HepG2 (cell line): ENCODE data around the gene PRKG1. TPM values are rescaled to one million over a fixed set of nuclear protein-coding genes. Genes with fewer than 3 reads are reported as not detected.

ENCODE experiments used
- ATAC-seq: fragments of 200-7000 bp; cut with Tn5 transposase; 3 replicates; pipeline ENCODE4 v1.9.1; 2020; ENCODE audit warnings: mild to moderate bottlenecking, moderate library complexity
- BruUV-seq: library from RNA; stranded (reverse); fragments of 400-500 nt; replicated peaks from 2 replicates; lab custom pipeline; 2021; lab: Mats Ljungman, UMichigan
- CTCF ChIA-PET: fragments of 300-600 bp; formaldehyde crosslinking; extraction: SDS; loops from one replicate; lab custom pipeline; 2021; ENCODE audit warnings: low total read pairs, inconsistent platforms, low intra/inter-chr PET ratio; lab: Yijun Ruan, JAX
- POLR2A ChIA-PET: fragments of 350-600 bp; sonication (Branson Sonifier 250); formaldehyde crosslinking; loops from one replicate; lab custom pipeline; 2020; ENCODE audit warnings: antibody characterized with exemption, inconsistent platforms; lab: Yijun Ruan, JAX
- DNase-seq: peaks from one replicate; pipeline ENCODE4 v3.0.0-alpha.2; 2015; ENCODE audit warnings: low spot score
- FAIRE-seq: peaks from 3 replicates; lab custom pipeline; 2011; peaks lifted over from hg19 to GRCh38; lab: Jason Lieb, UNC
- H2AFZ ChIP-seq: one replicate; pipeline ENCODE4 v1.6.1; 2011; ENCODE audit warnings: low read length, inconsistent platforms
- H3K27ac ChIP-seq: fragments of 300-600 bp; 3 replicates; pipeline ENCODE4 v1.8.0; 2011; ENCODE audit warnings: mixed run types, mild to moderate bottlenecking, mixed read lengths, low read length, inconsistent platforms; ENCODE audit not compliant: insufficient read depth; ENCODE audit errors: extremely low read length
- H3K27me3 ChIP-seq, 2 experiments: fragments of 200-600 bp in 1 of 2; 2 replicates in 1 of 2; 3 replicates in 1 of 2; pipeline versions ENCODE4 v1.6.0 to v1.8.0; 2011; ENCODE audit warnings: low read length in 2 of 2, mild to moderate bottlenecking in 2 of 2, moderate library complexity in 2 of 2, inconsistent platforms in 1 of 2; ENCODE audit not compliant: insufficient read depth in 2 of 2, control insufficient read depth in 1 of 2
- H3K36me3 ChIP-seq, 2 experiments: fragments of 200-600 bp in 1 of 2; replicated peaks in 1 of 2; 2 replicates in 1 of 2; 3 replicates in 1 of 2; pipeline versions ENCODE4 v1.5.1 to v1.8.0; 2011; ENCODE audit warnings: low read length in 2 of 2, inconsistent platforms in 1 of 2; ENCODE audit not compliant: insufficient read depth in 2 of 2, control insufficient read depth in 1 of 2
- H3K4me1 ChIP-seq: 2 replicates; pipeline ENCODE4 v1.5.1; 2012; ENCODE audit warnings: low read length, inconsistent platforms; ENCODE audit not compliant: insufficient read depth
- H3K4me2 ChIP-seq: 2 replicates; pipeline ENCODE4 v1.6.0; 2011; ENCODE audit warnings: low read depth, low read length, inconsistent platforms
- H3K4me3 ChIP-seq, 3 experiments: fragments of 200-600 bp in 1 of 3; sonication (generic), shearing (Covaris generic) in 1 of 3; replicated peaks in 1 of 3; 2 replicates each; pipeline ENCODE4 v1.5.1; 2011 to 2016; ENCODE audit warnings: low read length in 3 of 3, inconsistent platforms in 2 of 3, low read depth in 2 of 3, mild to moderate bottlenecking in 2 of 3, control low read depth in 1 of 3, mixed read lengths in 1 of 3; ENCODE audit not compliant: insufficient read depth in 1 of 3
- H3K79me2 ChIP-seq: one replicate; pipeline ENCODE4 v1.6.1; 2011; ENCODE audit warnings: low read length, inconsistent platforms; ENCODE audit not compliant: insufficient read depth
- H3K9ac ChIP-seq: 2 replicates; pipeline ENCODE4 v1.6.0; 2011; ENCODE audit warnings: mild to moderate bottlenecking, low read depth, low read length, inconsistent platforms; ENCODE audit not compliant: insufficient read depth
- H3K9me3 ChIP-seq: 2 replicates; pipeline ENCODE4 v1.5.1; 2012; ENCODE audit warnings: mild to moderate bottlenecking, low read length
- H4K20me1 ChIP-seq: 2 replicates; pipeline ENCODE4 v1.6.0; 2011; ENCODE audit warnings: inconsistent platforms, mild to moderate bottlenecking, low read length, moderate library complexity; ENCODE audit not compliant: insufficient read depth
- ATF5 ChIP-seq: sonication (generic); formaldehyde crosslinking; IDR thresholded peaks from 2 replicates; pipeline ENCODE4 v1.4.0; 2020; ENCODE audit warnings: mild to moderate bottlenecking, low read depth, missing genetic modification reagents
- HDAC1 ChIP-seq: sonication (generic); formaldehyde crosslinking; IDR thresholded peaks from 2 replicates; pipeline ENCODE4 v1.5.1; 2020; ENCODE audit warnings: mild to moderate bottlenecking, missing genetic modification reagents
- KDM3A ChIP-seq: IDR thresholded peaks from 2 replicates; pipeline ENCODE4 v1.6.1; 2018; ENCODE audit warnings: low read depth, missing compliant biosample characterization
- MEF2D ChIP-seq: sonication (generic); formaldehyde crosslinking; IDR thresholded peaks from 2 replicates; pipeline ENCODE4 v1.5.1; 2020; ENCODE audit warnings: mild to moderate bottlenecking, missing genetic modification reagents
- ZNF383 ChIP-seq: sonication (generic); formaldehyde crosslinking; IDR thresholded peaks from 2 replicates; pipeline ENCODE4 v1.4.0; 2020; ENCODE audit warnings: missing genetic modification reagents, mild to moderate bottlenecking, borderline replicate concordance
- WGBS: methylation state at CpG from one replicate; pipeline ENCODE4 v1.1.6; 2017; ENCODE audit warnings: low lambda C conversion rate; 5-methylcytosine and 5-hydroxymethylcytosine counted together
- in situ Hi-C: cut with HindIII; loops from 2 replicates; pipeline ENCODE4 v1.10.0; 2017; ENCODE audit warnings: low pct_unique_long_range_greater_than_20kb; ENCODE audit not compliant: extremely low pct_ligation_motif_present
- intact Hi-C: fragments of 100-400 bp; cut with micrococcal nuclease; formaldehyde crosslinking; loops from one replicate; pipeline ENCODE4 v1.10.0; 2022; ENCODE audit not compliant: unreplicated experiment
- polyA plus RNA-seq, 8 experiments: library from polyadenylated mRNA; depleted of rRNA in 3 of 8; stranded (reverse) in 7 of 8; unstranded in 1 of 8; fragments of >200 nt; fragmentation: Illumina TruSeq in 4 of 8; extraction: Trizol in 4 of 8; gene quantifications; 2 replicates each; pipeline versions ENCODE4 v1.2.1 to v1.2.3, GENCODE V29; 2011 to 2016; ENCODE audit warnings: low read depth in 4 of 8, missing spikeins in 1 of 8, mixed read lengths in 1 of 8; ENCODE audit not compliant: insufficient read depth in 1 of 8
- total RNA-seq, 5 experiments: library from RNA; depleted of rRNA; stranded (reverse); fragments of >200 nt; fragmentation: Illumina TruSeq; extraction: Trizol; gene quantifications; 2 replicates each; pipeline ENCODE4 v1.2.3, GENCODE V29; 2016; ENCODE audit warnings: low read depth in 1 of 5

The PRKG1 gene
- total and polyA plus RNA-seq, 2 of the 13 experiments (the other 11 are each of a cell fraction or from before 2014, with no cell fraction given), result 0.01 TPM; not detected in 1

GRCh38 chr10:51653025-51653424 is 578.7 kb downstream of the PRKG1 start:
- no peak for DNase-seq
- TF ChIP-seq KDM3A, result no peak
- Histone ChIP-seq H3K4me3 (no peak overlapping the region), H3K36me3 (no peaks in the 10 kb centered on the region), H2AFZ (no peak overlapping the region), H3K27ac (no peak overlapping the region), H4K20me1 (no peaks in the 10 kb centered on the region), H3K4me2 (no peak overlapping the region), H3K9ac (no peak overlapping the region), H3K4me1 (no peaks in the 10 kb centered on the region; the same call in 1 of the 2 replicates), H3K79me2 (no peaks in the 10 kb centered on the region), H3K9me3 (no peaks in the 10 kb centered on the region), H3K27me3 (no peaks in the 10 kb centered on the region)
- FAIRE-seq, result no peak
- intact Hi-C loops (no loop called here), in situ Hi-C loops (no loop called here)
- no peak for ATAC-seq
- POLR2A ChIA-PET, result no interaction called here
- no TSS peak for BruUV-seq
- CTCF ChIA-PET, result no interaction called here

- Histone ChIP-seq H4K20me1 (no peaks in the 10 kb centered on the region), H2AFZ (no peak overlapping the region), H3K4me2 (no peak overlapping the region), H3K9me3 (no peaks in the 10 kb centered on the region), H3K4me1 (no peaks in the 10 kb centered on the region), H3K9ac (no peak overlapping the region), H3K4me3 (no peak overlapping the region), H3K79me2 (no peaks in the 10 kb centered on the region), H3K36me3 (no peaks in the 10 kb centered on the region), H3K27me3 (no peaks in the 10 kb centered on the region), H3K27ac (no peak overlapping the region)
- BruUV-seq, result no TSS peak
- WGBS, result 6% methylated on average over 1 of the region's 1 CpG
- in situ Hi-C loops (no loop called here), intact Hi-C loops (no loop called here)
- ATAC-seq (no peak), FAIRE-seq (no peak), DNase-seq (no peak)
- ChIA-PET CTCF (no interaction called here), POLR2A (no interaction called here)
- no peak for TF ChIP-seq ZNF383 (CRISPR knock-in tag)
- TF ChIP-seq HDAC1 (CRISPR knock-in tag), result no peak
- TF ChIP-seq MEF2D (CRISPR knock-in tag), result no peak
- no peak for TF ChIP-seq ATF5 (CRISPR knock-in tag)
These were observed 580.6 kb downstream of the PRKG1 start for GRCh38 chr10:51654918-51655317.
